ENCODE data around the gene FAM131A.

Gene FAM131A

GRCh38 chr3:184358124-184358767 lies 20.8 kb downstream of the FAM131A start:
- no peak for ATAC-seq

GRCh38 chr3:184358921-184359350 lies 21.5 kb downstream of the FAM131A start:
- ATAC-seq: no peak

GRCh38 chr3:184359610-184360009 lies 22.2 kb downstream of the FAM131A start:
- ATAC-seq: no peak

- no peak for ATAC-seq
Observed at GRCh38 chr3:184360070-184360928, 22.9 kb downstream of the FAM131A start.

GRCh38 chr3:184360929-184361531 lies 23.6 kb downstream of the FAM131A start:
- ATAC-seq: no peak

GRCh38 chr3:184361532-184361931 lies 24.1 kb downstream of the FAM131A start, which contains the start of the genes CLCN2 and POLR2H:
TSS of gene CLCN2 (minus strand) at chr3:184361605. CDS start at chr3:184361479, 126 bp downstream.
TSS of gene POLR2H (plus strand) at chr3:184361710. CDS start at chr3:184363493, 1,783 bp downstream.
- peak; percentile 42 to 47 for ATAC-seq

DNA sequence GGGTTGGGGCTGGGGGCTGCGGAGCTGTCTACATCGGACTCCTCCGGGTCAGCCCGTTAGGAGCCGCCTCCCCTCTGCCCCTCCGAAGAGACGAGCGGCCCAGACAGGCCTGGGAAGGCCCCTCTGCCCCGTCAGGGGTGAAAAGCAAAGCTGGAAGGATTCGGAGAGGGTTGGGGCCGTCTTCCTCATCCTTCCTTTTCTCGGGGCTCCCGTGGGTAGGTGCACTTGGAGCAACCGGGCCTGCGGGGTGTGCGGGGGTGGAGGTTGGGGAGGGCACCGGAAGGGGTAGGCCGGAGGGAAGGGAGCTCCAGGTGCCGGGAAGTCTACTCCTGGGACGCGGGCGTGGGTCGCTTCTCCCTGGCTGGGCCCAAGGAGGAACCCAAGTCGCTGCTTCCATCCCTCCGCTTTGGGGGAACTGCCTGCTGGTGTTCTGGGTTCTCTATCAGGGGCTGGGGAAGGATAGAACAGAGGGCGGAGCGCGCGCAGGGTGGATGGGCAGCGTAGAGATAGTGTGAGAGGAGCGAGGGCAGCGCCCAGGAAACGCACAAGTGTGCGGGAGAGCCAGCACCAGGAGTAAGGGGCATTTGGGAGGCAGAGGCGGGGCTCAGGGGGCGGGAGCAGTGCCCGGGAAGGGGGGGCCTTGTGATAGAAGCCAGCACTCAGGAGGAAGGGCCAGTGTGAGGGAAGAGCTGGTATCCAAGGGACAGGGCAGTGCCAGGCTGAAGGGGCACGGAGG lies 24.7 kb downstream of the FAM131A start:
- ATAC-seq: peak; percentile 11 to 17

DNA sequence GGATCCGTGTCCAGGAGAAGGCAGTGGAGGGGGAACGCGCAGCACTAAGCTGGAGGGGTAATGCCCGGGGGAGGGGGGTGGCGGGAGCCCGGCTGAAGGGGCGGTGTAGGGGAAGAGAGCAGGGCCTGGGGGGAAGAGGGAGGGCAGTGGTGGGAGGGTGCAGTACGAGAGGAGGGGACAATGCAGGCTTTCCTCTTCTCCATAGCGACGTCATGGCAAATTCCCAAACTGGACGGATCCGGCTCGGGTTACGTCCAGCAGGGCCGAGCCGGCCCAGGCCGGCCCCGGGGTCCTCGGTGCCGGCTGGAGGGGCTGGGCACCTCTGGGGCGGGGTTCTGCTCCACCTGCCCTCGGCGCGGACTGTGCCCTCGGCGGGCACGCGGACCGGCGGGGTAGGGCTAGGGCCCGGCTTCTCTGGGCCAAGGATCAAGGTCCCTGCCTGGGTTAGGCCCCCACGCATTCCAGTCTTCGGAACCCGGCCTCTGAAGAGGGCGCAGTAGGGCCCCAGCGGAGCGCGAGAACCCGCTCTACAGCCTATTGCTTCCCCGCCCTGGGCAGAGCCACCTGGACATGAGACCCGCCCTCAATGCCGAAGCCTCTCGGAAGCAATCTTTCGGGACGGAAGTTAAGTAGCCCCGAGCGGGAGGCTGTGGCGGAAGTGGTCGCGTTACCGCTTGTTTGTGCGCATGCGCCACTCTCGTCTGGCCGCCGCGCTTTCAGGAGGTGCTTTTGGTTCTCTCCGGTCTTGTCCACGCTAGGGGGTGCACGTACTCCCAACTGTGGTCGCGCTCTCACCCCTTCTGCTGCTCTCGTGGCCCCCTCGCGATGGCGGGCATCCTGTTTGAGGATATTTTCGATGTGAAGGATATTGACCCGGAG lies 25.5 kb downstream of the FAM131A start:
- ATAC-seq: peak; percentile 87

GRCh38 chr3:184366619-184367289 lies 29.4 kb downstream of the FAM131A start:
- ATAC-seq: no peak

- no peak for ATAC-seq
Observed at GRCh38 chr3:184368116-184368515, 30.7 kb downstream of the FAM131A start.

DNA sequence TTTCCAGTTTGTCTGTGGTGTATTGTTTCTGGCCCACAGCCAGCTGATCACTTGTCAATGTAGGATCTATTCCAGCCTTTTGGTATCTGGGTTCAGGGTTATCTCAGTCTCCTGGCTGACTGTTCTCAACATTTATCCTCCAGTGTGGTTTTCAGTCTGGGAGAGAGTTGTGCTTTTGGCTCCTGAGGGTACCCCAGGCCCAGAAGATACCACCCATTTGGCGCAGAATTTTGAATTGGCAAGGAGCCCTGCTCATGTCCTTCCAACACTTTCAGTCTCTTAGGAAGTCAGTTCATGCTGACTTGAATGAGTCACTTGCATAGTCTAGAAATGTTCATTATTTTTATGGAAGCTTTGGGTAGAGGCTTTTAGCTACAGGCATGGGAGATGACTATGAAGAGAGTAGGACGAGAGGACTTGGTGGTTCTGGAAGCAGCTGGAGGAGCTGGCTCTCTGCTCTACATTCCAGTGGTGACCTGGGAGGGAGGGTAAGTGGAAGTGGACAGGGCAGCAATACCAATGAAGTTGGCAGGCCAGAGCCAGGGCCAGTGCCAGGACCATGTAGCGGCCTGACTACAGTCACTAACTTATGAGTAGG lies 31.3 kb downstream of the FAM131A start:
- no peak for ATAC-seq

GRCh38 chr3:184371570-184372018 lies 34.2 kb downstream of the FAM131A start:
- peak; percentile 89 to 92 for ATAC-seq

- no peak for ATAC-seq
Observed at GRCh38 chr3:184372296-184372821, 35.0 kb downstream of the FAM131A start.

- no peak for ATAC-seq
Observed at GRCh38 chr3:184372911-184373310, 35.5 kb downstream of the FAM131A start.

GRCh38 chr3:184373422-184373821 lies 36.0 kb downstream of the FAM131A start:
- no peak for ATAC-seq

GRCh38 chr3:184375747-184376461 lies 38.5 kb downstream of the FAM131A start:
- no peak for ATAC-seq

DNA sequence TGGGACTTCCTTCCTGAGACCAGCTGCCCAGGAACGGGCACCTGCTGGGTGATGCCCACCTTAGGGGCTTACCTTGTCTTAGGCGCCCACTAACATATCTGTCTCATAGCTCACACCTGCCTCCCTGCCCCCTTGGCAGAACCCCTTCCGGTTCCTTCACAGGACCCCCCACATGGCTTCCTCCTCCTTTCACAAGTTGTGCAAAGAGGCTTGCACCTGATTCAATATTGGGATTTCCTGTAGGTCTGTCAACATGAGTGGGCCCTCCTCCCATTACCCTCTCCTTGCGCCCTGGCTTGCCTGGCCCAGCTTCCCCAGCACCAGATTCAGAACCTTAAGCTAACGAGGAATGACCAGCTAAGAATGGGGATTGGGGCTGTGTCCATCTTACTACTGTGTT lies 40.0 kb downstream of the FAM131A start:
- ATAC-seq: no peak

DNA sequence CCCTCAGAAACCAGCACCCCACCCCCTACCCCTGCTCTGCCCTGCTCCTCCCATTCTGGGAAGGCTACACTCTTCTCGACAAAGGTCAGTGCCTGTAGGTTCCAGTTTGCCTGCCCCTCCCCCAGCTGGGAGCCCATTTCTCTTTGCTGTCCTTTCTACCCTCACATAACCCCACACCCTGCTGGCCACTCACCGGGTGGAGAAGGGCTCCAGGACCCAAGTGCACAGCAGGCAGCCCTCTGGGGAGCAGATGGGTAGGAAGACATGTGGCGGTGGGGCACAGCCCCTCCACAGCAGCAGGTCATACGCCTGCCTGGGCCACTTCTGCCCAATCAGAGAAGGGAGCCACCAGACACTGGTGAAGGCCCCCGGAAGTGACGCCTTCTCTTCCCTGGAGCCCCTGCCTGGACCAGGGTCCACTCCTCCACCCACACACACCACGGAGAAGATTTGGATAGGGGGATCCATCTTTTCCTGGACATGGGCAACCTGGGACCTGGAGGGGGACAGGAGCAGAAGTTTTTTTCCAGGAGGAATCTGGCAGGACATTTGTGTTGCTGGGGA lies 40.6 kb downstream of the FAM131A start, which contains the start of gene THPO:
TSS of gene THPO (minus strand) at position 326 of the 564 bp plus-strand sequence. CDS start 1,948 bp downstream, outside the sequence.
- ATAC-seq: no peak
